Stimulated activated CD8-positive, alpha-beta memory T cell treated with anti-CD3 and anti-CD28 coated beads, Interleukin-7, amount 100 ng/mL, for 24 hours (primary cell): ENCODE results near the gene PLOD3.
"Not testable (repeated sequence)": the region's sequence is repeated elsewhere in the genome, so short reads cannot be mapped to it uniquely, and the experiment has no call there.

Experiments
- DNase-seq: peaks from one replicate; pipeline ENCODE4 v3.0.0-alpha.2; 2020; ENCODE audit warnings: low read depth

PLOD3 gene

GRCh38 chr7:101210143-101210542 lies 7.2 kb downstream of the PLOD3 start:
- DNase-seq = no peak

- no peak for DNase-seq
These were observed 8.6 kb downstream of the PLOD3 start for GRCh38 chr7:101208794-101209193.

GRCh38 chr7:101207459-101207858 lies 9.9 kb downstream of the PLOD3 start:
- DNase-seq = no peak

- DNase-seq = no peak
These were observed 10.7 kb downstream of the PLOD3 start for GRCh38 chr7:101206665-101207042.

- DNase-seq = no peak
These were observed 11.3 kb downstream of the PLOD3 start for GRCh38 chr7:101205901-101206664.

GRCh38 chr7:101203740-101204738 lies 13.3 kb downstream of the PLOD3 start:
- not testable (repeated sequence) for DNase-seq

GRCh38 chr7:101202603-101202918 lies 14.8 kb downstream of the PLOD3 start:
- no peak for DNase-seq

- no peak for DNase-seq
These were observed 15.4 kb downstream of the PLOD3 start for GRCh38 chr7:101201695-101202602.

GRCh38 chr7:101200862-101201599 lies 16.4 kb downstream of the PLOD3 start, which contains the start of gene MOGAT3:
Gene MOGAT3 (minus strand): TSS chr7:101201036. CDS start chr7:101200854, 182 bp downstream.
- no peak for DNase-seq

GRCh38 chr7:101200504-101200861 lies 16.9 kb downstream of the PLOD3 start:
- no peak for DNase-seq

- DNase-seq = not testable (repeated sequence)
These were observed 17.9 kb downstream of the PLOD3 start for GRCh38 chr7:101199522-101199921.

GRCh38 chr7:101198476-101198875 lies 18.9 kb downstream of the PLOD3 start:
- no peak for DNase-seq

- DNase-seq = no peak
These were observed 19.4 kb downstream of the PLOD3 start for GRCh38 chr7:101197991-101198390.

- DNase-seq = no peak
These were observed 21.5 kb downstream of the PLOD3 start for GRCh38 chr7:101195884-101196283.

- no peak for DNase-seq
These were observed 28.3 kb downstream of the PLOD3 start for GRCh38 chr7:101189109-101189508.

- DNase-seq = no peak
These were observed 30.4 kb downstream of the PLOD3 start for GRCh38 chr7:101186844-101187428.

- no peak for DNase-seq
These were observed 31.2 kb downstream of the PLOD3 start for GRCh38 chr7:101186194-101186593.

- no peak for DNase-seq
These were observed 32.0 kb downstream of the PLOD3 start for GRCh38 chr7:101185258-101185839.

GRCh38 chr7:101180130-101180755 lies 37.1 kb downstream of the PLOD3 start, which contains the start of gene NAT16:
Gene NAT16 (minus strand): TSS chr7:101180293. CDS start chr7:101174807, 5,486 bp downstream.
- no peak for DNase-seq

GRCh38 chr7:101179713-101180112 lies 37.7 kb downstream of the PLOD3 start:
- no peak for DNase-seq
